Activated T-cell treated with anti-CD3 and anti-CD28 coated beads, Interleukin-2, amount 50 U/mL, for 1 hour (primary cell): ENCODE data around the gene ABHD10.

Source experiments
- DNase-seq: peaks from one replicate; pipeline ENCODE4 v3.0.0-alpha.2; 2020

ABHD10 gene

GRCh38 chr3:112002096-112002971, 23.5 kb downstream of the ABHD10 start:
- DNase-seq = no peak

DNA sequence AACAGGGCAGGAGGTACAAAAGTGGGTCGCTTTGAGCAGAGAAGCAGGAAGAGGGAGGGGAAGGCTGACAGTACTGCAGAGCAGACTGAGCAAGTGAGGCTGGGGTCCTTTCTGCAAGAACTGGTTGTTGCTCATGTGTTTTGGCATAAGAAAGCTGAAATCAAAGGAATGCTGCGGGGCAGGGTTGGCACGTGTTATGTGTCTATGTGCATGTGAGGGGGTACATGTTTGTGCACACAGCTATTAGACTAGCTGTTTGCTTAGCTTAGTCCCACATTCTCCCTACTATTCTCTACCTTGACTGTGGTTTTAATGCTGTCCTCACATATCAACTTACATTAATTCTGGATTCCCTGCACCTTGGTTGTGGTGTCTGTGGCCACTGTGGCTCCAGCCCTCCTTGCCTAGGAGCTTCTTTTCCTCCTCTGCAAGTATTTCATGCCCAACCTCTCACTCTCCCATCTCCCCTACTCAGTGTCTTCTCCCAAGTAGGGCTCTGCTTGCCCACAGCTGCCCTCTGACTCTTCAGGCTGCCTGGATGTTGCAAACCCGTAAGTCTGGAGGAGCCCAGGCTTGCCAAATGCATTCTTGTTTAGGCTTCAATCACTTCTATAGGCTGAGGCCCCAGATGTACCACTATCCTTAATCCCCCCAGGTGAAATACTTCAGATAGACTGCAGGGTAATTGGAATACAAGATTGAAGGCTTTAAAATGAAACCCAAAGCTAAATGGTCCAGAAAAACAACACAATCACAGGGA, 24.7 kb downstream of the ABHD10 start:
- DNase-seq = no peak

DNA sequence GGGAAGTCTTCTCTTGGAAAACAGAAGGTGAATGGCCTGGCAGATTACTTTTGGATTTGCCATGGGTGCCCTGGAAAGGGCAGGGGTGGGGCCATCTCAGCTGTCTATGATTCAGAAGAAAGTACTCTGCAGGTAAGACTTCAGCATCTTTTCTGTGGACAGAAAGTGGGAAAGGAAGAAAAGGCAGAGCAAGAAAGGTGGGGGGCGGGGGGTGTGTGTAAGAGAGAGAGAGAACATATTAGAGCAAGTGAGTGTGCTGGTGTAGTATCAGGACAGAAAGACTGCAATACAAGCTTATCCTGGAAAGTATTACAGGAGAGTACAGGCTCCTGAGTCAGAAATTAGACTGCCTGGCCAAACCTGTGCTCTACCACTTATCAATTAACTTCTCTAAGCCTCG, 25.4 kb downstream of the ABHD10 start:
- no peak for DNase-seq

DNA sequence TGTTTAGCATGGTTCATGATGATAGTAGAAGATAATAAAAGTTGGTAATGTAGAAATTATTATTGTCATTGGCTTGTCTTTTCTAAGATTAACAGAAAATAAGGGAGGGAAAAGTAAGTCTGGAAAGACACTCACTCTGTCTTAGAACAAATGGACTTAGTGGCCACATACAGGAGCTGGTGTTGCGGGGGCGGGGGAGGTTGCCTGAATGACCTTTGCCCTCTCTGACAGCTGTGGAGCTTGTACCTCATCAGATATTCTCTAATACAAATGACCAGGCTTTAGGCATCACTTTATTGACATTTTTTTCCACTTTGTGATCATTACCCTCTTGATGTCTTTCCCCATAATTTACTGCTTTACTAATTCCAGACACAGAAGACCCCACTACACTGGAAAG, 25.8 kb downstream of the ABHD10 start:
- DNase-seq = no peak

- no peak for DNase-seq
These were observed 26.4 kb downstream of the ABHD10 start for GRCh38 chr3:112005091-112005672.

GRCh38 chr3:112007633-112008032, 28.8 kb downstream of the ABHD10 start:
- no peak for DNase-seq

DNA sequence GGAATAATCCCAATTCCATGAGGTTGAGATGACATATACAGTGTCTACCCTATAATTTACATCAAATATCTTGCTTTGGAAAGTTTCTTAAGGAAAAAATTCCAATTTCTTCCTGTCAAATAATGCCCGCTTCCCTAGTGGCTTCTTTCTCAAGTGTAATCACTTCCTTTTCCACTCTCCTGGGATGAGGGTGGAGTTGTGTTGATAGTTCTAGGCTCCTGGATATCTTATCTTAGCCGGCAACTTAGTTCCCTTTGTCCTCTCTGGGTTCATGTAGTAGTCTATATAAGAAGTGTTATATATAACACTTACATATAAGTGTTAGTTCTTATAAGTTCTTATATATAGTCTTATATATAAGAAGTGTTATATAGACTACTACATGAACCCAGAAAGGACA, 30.8 kb downstream of the ABHD10 start:
- no peak for DNase-seq

DNA sequence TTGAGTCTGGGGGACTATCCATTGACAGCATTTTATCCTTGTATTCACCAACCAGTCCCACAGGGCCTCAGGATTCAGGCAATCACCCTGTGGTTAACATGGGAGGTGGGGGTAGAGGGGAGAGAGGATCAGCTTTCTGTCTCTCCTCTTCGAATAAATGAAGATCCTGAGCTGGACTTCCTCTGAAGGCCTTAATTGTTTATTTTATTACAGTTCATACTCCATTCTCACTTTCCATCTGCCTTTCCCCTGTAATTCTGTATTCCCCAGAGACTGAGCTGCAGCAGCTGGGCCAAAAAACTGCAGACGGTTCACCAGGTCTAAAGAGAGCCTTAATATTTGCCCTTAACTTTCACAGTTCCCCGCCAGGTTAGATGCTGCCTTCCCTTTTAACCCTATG, 31.8 kb downstream of the ABHD10 start:
- no peak for DNase-seq

DNA sequence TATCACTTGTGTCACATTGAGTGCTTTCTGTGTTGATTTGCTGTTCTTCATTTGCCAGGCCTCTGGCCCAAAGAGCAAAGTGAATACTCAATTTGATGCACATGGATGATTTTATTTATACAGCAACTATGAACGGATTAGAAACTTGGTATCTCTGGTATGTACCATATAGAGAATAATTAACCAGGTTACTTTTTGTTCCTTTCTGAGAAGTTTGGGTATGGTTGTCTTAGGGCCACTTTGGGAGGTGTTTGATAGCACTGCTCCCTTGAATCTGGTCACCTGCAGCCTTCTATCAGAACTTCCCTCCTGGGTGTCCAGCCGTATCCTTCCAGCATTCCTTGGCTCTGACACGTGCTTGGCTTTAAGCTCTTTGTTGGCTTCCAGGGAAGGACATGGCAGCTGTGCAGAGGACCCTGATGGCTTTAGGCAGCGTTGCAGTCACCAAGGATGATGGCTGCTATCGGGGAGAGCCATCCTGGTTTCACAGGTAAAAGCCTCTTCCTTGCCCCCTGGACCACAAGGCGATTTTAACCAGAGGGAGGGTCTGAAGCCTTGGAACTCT, 32.6 kb downstream of the ABHD10 start:
- no peak for DNase-seq

GRCh38 chr3:112012205-112012992, 33.6 kb downstream of the ABHD10 start:
- no peak for DNase-seq

- peak; percentile 56 for DNase-seq
These were observed 34.4 kb downstream of the ABHD10 start for GRCh38 chr3:112013058-112013783.

GRCh38 chr3:112013784-112014143, 34.9 kb downstream of the ABHD10 start:
- DNase-seq = no peak

GRCh38 chr3:112017091-112017490, 38.3 kb downstream of the ABHD10 start:
- no peak for DNase-seq

DNA sequence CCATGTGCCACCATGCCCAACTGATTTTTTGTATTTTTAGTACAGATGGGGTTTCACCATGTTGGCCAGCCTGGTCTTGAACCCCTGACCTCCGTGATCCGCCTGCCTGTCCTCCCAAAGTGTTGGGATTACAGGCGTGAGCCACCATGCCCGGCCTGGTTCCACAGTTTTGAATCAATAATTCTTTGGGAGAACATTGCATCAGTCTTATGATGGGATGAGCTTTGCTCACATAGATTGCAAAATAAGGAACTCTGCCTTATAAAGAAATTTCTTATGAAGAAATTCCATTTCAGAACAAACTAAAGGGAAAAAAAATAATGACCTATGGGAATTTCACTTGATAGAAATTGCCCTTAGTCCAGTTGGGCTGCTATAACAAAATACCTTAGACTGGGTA, 39.9 kb downstream of the ABHD10 start:
- no peak for DNase-seq

GRCh38 chr3:112019716-112020115, 40.9 kb downstream of the ABHD10 start:
- no peak for DNase-seq

DNA sequence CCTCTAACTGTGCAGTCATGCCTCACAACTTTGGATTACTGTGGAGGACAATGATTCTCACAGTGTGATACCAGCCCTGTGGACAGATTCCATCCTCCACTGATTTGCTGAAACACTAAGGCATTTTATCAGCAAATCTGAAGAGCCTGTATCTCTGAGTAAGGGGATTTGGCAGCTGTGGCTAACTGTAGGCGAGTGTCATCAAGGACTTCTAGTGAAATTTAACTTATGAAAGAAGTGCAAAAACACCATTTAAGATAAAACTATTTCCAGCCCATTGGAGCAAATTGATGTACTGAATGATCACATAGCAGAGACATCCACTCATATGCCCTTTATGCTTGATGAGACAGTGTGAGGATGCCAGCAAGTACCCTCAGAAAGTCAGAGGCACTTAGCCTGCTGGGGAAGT, 41.9 kb downstream of the ABHD10 start:
- DNase-seq = no peak

- DNase-seq = no peak
These were observed 48.3 kb downstream of the ABHD10 start for GRCh38 chr3:112027142-112027541.

- DNase-seq = no peak
These were observed 49.0 kb downstream of the ABHD10 start for GRCh38 chr3:112027826-112028225.

GRCh38 chr3:112030901-112031300, 52.1 kb downstream of the ABHD10 start:
- no peak for DNase-seq

GRCh38 chr3:112032098-112032731, 53.4 kb downstream of the ABHD10 start:
- no peak for DNase-seq

GRCh38 chr3:112034436-112034835, 55.6 kb downstream of the ABHD10 start, which contains the start of gene TMPRSS7:
Gene TMPRSS7, plus strand, starts transcription at chr3:112034736. Its CDS starts 110 bp downstream, at chr3:112034846.
- no peak for DNase-seq
